Dermis microvascular lymphatic vessel endothelial cell (primary cell): ENCODE data around the gene RNU2-63P. TPM values are rescaled to one million over a fixed set of nuclear protein-coding genes. Genes with fewer than 3 reads are reported as not detected.
"Not testable (repeated sequence)": the region's sequence is repeated elsewhere in the genome, so short reads cannot be mapped to it uniquely, and the experiment has no call there.

ENCODE experiments used
- DNase-seq, 2 donors: peaks; one replicate each; pipeline versions ENCODE4 v3.0.0 to v3.0.0-alpha.2; 2010; ENCODE audit warnings: low read depth in 2 of 2
- total RNA-seq: library from RNA; depleted of rRNA; stranded (reverse); fragments of >200 nt; gene quantifications from 2 replicates; pipeline ENCODE4 v1.2.1, GENCODE V29; 2014

RNU2-63P gene
- total RNA-seq, 1 donor from 2014 or later: 99.9 TPM

DNA sequence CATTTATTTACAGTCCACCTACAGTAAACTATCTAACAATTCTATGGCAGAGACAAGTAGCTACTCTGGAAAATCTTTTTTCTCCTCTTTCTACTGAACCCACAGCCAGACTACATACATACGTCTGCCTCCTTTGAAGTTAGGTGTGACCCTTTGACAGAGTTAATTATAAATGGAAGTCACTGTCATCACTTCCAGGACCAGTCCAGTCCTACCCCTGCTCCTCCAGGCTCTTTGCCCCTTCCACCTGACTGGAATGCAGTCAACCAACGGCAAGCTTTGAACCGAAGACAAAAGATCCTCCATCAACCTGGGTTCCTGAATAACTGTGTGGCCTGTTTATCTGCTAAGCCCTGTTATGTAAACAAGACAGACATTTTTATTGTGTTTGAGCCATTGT is 35.2 kb downstream of the RNU2-63P start:
- not testable (repeated sequence) for DNase-seq

DNA sequence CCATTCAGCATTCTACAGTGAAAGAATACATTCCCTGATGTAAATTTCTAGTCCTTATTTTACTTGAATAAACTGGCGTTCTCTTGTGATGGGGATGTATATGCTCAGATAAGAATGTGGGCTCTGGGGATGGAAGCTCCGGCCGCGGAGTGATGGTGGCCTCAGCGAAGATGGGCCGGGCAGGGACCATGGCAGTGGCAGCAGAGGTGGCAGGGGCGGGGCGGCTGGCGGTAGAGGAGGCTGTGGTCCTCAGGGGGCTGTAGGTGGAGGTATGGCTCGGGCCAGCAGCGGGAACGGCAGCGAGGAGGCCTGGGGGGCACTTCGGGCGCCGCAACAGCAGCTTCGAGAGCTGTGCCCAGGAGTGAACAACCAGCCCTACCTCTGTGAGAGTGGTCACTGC is 44.0 kb downstream of the RNU2-63P start:
- DNase-seq: not testable (repeated sequence)

Other genes starting within 250 kb of the RNU2-63P start
- 1.8 and 2.8 TPM in 2 replicates for gene RGPD2, start 190.8 kb downstream of the RNU2-63P start, total RNA-seq
- gene KRCC1, start 39.2 kb upstream of the RNU2-63P start, total RNA-seq: 11.8 and 14.6 TPM in 2 replicates
- gene SMYD1, start 51.3 kb upstream of the RNU2-63P start, total RNA-seq: not detected in 2 replicates
- not detected in 2 replicates for gene FABP1, start 111.5 kb upstream of the RNU2-63P start, total RNA-seq
- 0.13 and 0.25 TPM in 2 replicates for gene THNSL2, start 153.8 kb upstream of the RNU2-63P start, total RNA-seq